HepG2 (cell line): ENCODE results near the gene AFG1L. TPM values are rescaled to one million over a fixed set of nuclear protein-coding genes. Genes with fewer than 3 reads are reported as not detected.
A peak's percentile ranks its signal among the peaks of the same experiment; 100 is the strongest.

Experiments used
- MBNL3 ChIP-seq: fragments of 250-450 bp; sonication (Bioruptor Pico); conservative IDR thresholded peaks from 2 replicates; pipeline ENCODE4 v1.8.0; 2022; ENCODE audit warnings: mild to moderate bottlenecking, inconsistent platforms
- NFE2L2 ChIP-seq: fragments of 150-350 bp; IDR thresholded peaks from 2 replicates; pipeline ENCODE4 v1.6.1; 2014; ENCODE audit warnings: low read length
- NR2F2 ChIP-seq: IDR thresholded peaks from 2 replicates; pipeline ENCODE4 v1.6.1; 2012; ENCODE audit warnings: low read depth, inconsistent platforms, borderline replicate concordance
- ONECUT2 ChIP-seq: sonication (generic); formaldehyde crosslinking; IDR thresholded peaks from 2 replicates; pipeline ENCODE4 v1.4.0; 2020; ENCODE audit warnings: missing genetic modification reagents
- PATZ1 ChIP-seq: sonication (generic); formaldehyde crosslinking; IDR thresholded peaks from 2 replicates; pipeline ENCODE4 v1.4.0; 2020; ENCODE audit warnings: missing genetic modification reagents
- SOX5 ChIP-seq: IDR thresholded peaks from 2 replicates; pipeline ENCODE4 v1.6.1; 2016; ENCODE audit warnings: borderline replicate concordance
- TOPORS ChIP-seq: sonication (generic); formaldehyde crosslinking; IDR thresholded peaks from 2 replicates; pipeline ENCODE4 v1.8.0; 2023; ENCODE audit warnings: mild to moderate bottlenecking, missing genetic modification reagents
- ZBTB42 ChIP-seq: sonication (generic); formaldehyde crosslinking; IDR thresholded peaks from 2 replicates; pipeline ENCODE4 v1.5.0; 2020; ENCODE audit warnings: mild to moderate bottlenecking, missing genetic modification reagents
- ZNF205 ChIP-seq: IDR thresholded peaks from 2 replicates; pipeline ENCODE4 v1.6.1; 2018; ENCODE audit warnings: missing biosample characterization, missing genetic modification reagents
- ZNF670 ChIP-seq: sonication (generic); formaldehyde crosslinking; IDR thresholded peaks from 2 replicates; pipeline ENCODE4 v1.8.0; 2022; ENCODE audit warnings: mild to moderate bottlenecking, missing genetic modification reagents, borderline replicate concordance
- ZSCAN25 ChIP-seq: sonication (generic); formaldehyde crosslinking; IDR thresholded peaks from 2 replicates; pipeline ENCODE4 v1.8.0; 2022; ENCODE audit warnings: mild to moderate bottlenecking, missing genetic modification reagents
- ZSCAN30 ChIP-seq: sonication (generic); formaldehyde crosslinking; IDR thresholded peaks from 2 replicates; pipeline ENCODE4 v1.5.0; 2020; ENCODE audit warnings: mild to moderate bottlenecking, missing genetic modification reagents
- polyA plus RNA-seq, 8 experiments: library from polyadenylated mRNA; depleted of rRNA in 3 of 8; stranded (reverse) in 7 of 8; unstranded in 1 of 8; fragments of >200 nt; fragmentation: Illumina TruSeq in 4 of 8; extraction: Trizol in 4 of 8; gene quantifications; 2 replicates each; pipeline versions ENCODE4 v1.2.1 to v1.2.3, GENCODE V29; 2011 to 2016; ENCODE audit warnings: low read depth in 4 of 8, missing spikeins in 1 of 8, mixed read lengths in 1 of 8; ENCODE audit not compliant: insufficient read depth in 1 of 8
- total RNA-seq, 5 experiments: library from RNA; depleted of rRNA; stranded (reverse); fragments of >200 nt; fragmentation: Illumina TruSeq; extraction: Trizol; gene quantifications; 2 replicates each; pipeline ENCODE4 v1.2.3, GENCODE V29; 2016; ENCODE audit warnings: low read depth in 1 of 5
- TF ChIP-seq, protein P1 (sequence below): IDR thresholded peaks from 2 replicates; pipeline ENCODE4 v1.6.1; 2016; ENCODE audit warnings: low read depth, missing genetic modification reagents, missing compliant biosample characterization
- TF ChIP-seq, protein P2 (sequence below): sonication (generic); formaldehyde crosslinking; IDR thresholded peaks from 2 replicates; pipeline ENCODE4 v1.4.0; 2020; ENCODE audit warnings: missing genetic modification reagents
- TF ChIP-seq, protein P3 (sequence below): IDR thresholded peaks from 2 replicates; pipeline ENCODE4 v1.6.1; 2016; ENCODE audit warnings: mild to moderate bottlenecking, missing biosample characterization, missing genetic modification reagents

AFG1L gene
- total and polyA plus RNA-seq, 2 of the 13 experiments (the other 11 are each of a cell fraction or from before 2014, with no cell fraction given) = 3.1 to 14.0 TPM

GRCh38 chr6:108294727-108295625, at the start of gene AFG1L (continued):
- TF ChIP-seq, protein P1, sequence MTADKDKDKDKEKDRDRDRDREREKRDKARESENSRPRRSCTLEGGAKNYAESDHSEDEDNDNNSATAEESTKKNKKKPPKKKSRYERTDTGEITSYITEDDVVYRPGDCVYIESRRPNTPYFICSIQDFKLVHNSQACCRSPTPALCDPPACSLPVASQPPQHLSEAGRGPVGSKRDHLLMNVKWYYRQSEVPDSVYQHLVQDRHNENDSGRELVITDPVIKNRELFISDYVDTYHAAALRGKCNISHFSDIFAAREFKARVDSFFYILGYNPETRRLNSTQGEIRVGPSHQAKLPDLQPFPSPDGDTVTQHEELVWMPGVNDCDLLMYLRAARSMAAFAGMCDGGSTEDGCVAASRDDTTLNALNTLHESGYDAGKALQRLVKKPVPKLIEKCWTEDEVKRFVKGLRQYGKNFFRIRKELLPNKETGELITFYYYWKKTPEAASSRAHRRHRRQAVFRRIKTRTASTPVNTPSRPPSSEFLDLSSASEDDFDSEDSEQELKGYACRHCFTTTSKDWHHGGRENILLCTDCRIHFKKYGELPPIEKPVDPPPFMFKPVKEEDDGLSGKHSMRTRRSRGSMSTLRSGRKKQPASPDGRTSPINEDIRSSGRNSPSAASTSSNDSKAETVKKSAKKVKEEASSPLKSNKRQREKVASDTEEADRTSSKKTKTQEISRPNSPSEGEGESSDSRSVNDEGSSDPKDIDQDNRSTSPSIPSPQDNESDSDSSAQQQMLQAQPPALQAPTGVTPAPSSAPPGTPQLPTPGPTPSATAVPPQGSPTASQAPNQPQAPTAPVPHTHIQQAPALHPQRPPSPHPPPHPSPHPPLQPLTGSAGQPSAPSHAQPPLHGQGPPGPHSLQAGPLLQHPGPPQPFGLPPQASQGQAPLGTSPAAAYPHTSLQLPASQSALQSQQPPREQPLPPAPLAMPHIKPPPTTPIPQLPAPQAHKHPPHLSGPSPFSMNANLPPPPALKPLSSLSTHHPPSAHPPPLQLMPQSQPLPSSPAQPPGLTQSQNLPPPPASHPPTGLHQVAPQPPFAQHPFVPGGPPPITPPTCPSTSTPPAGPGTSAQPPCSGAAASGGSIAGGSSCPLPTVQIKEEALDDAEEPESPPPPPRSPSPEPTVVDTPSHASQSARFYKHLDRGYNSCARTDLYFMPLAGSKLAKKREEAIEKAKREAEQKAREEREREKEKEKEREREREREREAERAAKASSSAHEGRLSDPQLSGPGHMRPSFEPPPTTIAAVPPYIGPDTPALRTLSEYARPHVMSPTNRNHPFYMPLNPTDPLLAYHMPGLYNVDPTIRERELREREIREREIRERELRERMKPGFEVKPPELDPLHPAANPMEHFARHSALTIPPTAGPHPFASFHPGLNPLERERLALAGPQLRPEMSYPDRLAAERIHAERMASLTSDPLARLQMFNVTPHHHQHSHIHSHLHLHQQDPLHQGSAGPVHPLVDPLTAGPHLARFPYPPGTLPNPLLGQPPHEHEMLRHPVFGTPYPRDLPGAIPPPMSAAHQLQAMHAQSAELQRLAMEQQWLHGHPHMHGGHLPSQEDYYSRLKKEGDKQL (CRISPR knock-in tag) = peak; percentile 32; the same call in 1 of the 2 replicates
- TF ChIP-seq, protein P2, sequence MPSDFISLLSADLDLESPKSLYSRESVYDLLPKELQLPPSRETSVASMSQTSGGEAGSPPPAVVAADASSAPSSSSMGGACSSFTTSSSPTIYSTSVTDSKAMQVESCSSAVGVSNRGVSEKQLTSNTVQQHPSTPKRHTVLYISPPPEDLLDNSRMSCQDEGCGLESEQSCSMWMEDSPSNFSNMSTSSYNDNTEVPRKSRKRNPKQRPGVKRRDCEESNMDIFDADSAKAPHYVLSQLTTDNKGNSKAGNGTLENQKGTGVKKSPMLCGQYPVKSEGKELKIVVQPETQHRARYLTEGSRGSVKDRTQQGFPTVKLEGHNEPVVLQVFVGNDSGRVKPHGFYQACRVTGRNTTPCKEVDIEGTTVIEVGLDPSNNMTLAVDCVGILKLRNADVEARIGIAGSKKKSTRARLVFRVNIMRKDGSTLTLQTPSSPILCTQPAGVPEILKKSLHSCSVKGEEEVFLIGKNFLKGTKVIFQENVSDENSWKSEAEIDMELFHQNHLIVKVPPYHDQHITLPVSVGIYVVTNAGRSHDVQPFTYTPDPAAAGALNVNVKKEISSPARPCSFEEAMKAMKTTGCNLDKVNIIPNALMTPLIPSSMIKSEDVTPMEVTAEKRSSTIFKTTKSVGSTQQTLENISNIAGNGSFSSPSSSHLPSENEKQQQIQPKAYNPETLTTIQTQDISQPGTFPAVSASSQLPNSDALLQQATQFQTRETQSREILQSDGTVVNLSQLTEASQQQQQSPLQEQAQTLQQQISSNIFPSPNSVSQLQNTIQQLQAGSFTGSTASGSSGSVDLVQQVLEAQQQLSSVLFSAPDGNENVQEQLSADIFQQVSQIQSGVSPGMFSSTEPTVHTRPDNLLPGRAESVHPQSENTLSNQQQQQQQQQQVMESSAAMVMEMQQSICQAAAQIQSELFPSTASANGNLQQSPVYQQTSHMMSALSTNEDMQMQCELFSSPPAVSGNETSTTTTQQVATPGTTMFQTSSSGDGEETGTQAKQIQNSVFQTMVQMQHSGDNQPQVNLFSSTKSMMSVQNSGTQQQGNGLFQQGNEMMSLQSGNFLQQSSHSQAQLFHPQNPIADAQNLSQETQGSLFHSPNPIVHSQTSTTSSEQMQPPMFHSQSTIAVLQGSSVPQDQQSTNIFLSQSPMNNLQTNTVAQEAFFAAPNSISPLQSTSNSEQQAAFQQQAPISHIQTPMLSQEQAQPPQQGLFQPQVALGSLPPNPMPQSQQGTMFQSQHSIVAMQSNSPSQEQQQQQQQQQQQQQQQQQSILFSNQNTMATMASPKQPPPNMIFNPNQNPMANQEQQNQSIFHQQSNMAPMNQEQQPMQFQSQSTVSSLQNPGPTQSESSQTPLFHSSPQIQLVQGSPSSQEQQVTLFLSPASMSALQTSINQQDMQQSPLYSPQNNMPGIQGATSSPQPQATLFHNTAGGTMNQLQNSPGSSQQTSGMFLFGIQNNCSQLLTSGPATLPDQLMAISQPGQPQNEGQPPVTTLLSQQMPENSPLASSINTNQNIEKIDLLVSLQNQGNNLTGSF (CRISPR knock-in tag) = peak; percentile 55; the same call in 1 of the 2 replicates
- no peak for TF ChIP-seq ZNF205
- peak; percentile 72 for TF ChIP-seq ZSCAN25
- TF ChIP-seq NR2F2 = peak; percentile 31; the same call in 1 of the 2 replicates
- no peak for TF ChIP-seq MBNL3 (CRISPR knock-in tag)
- no peak for TF ChIP-seq ZSCAN30
- TF ChIP-seq ZBTB42 = 0 out of 2 replicates have a peak, but pooled peaks have one; percentile 56
- peak; percentile 49 for TF ChIP-seq PATZ1 (CRISPR knock-in tag)
- no peak for TF ChIP-seq NFE2L2
- TF ChIP-seq TOPORS (CRISPR knock-in tag) = 0 out of 2 replicates have a peak, but pooled peaks have one; percentile 23
- TF ChIP-seq SOX5 (CRISPR knock-in tag) = peak; percentile 28; the same call in 1 of the 2 replicates
- 0 out of 2 replicates have a peak, but pooled peaks have one; percentile 10 for TF ChIP-seq ONECUT2
- TF ChIP-seq, protein P3, sequence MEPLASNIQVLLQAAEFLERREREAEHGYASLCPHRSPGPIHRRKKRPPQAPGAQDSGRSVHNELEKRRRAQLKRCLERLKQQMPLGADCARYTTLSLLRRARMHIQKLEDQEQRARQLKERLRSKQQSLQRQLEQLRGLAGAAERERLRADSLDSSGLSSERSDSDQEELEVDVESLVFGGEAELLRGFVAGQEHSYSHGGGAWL (CRISPR knock-in tag) = peak; percentile 80; the same call in 1 of the 2 replicates
- peak; percentile 95; the same call in 1 of the 2 replicates for TF ChIP-seq ZNF670
